ENCODE data around the gene FAM111A. TPM values are rescaled to one million over a fixed set of nuclear protein-coding genes. Genes with fewer than 3 reads are reported as not detected.

Gene FAM111A
- total RNA-seq, 1 experiment from 2014 or later: 30.9 TPM

GRCh38 chr11:59175091-59175501, 32.4 kb downstream of the FAM111A start:
- no peak for DNase-seq (ENCODE audit: extremely low read depth, low read depth)

- DNase-seq (ENCODE audit: extremely low read depth, low read depth): no peak
Observed at GRCh38 chr11:59176330-59176729, 33.7 kb downstream of the FAM111A start.

GRCh38 chr11:59178402-59178801, 35.7 kb downstream of the FAM111A start:
- DNase-seq (ENCODE audit: extremely low read depth, low read depth): no peak

DNA sequence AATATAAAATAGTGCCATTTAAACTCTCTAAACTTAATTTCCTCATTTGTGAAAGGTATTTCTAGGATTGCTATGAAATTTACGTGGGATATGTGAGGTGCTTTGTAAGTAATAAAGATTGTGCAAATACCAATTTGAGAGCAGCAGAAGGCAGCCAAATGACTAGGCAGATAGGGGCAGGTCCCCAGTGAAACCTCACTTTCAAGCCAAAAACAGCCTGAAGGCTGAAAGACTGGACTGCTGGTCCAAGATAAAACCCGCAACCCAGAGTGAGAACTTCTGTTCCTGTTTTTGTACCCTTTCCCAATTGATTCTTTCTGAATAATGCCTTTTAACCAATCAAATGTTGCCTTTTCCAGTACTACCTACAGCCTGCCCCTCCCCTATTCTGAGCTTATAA, 36.5 kb downstream of the FAM111A start:
- DNase-seq (ENCODE audit: extremely low read depth, low read depth): no peak

DNA sequence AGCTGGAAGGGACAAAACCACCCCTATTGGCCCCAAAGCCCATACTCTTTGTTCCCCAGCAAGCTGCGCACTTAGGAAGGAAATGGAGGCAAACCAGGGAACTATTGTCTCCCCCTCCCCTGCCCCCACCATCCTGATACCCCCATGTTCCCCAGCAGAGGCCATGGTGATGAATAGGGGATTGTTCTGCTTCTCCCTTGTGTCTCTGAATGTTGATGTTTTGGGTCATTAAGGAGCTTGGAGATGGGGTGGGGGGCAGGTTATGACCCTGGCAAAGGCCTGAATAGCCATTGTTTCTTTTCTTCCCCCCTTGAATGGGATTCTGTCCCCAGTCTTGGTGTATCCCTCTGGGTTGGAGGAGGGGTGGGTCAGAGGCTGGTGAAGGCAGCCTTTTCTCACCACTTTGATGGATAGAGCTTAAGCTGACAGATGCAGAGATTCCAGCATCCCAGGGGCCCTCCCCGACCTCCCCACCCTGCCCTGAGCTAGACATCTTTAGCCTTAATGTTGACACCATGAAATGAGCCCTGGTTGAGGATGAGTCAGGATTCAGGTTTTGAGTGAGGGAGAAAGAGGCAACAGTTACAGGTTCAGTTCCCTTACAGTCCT, 37.6 kb downstream of the FAM111A start:
- DNase-seq (ENCODE audit: extremely low read depth, low read depth): no peak

GRCh38 chr11:59180907-59181306, 38.3 kb downstream of the FAM111A start:
- no peak for DNase-seq (ENCODE audit: extremely low read depth, low read depth)

DNA sequence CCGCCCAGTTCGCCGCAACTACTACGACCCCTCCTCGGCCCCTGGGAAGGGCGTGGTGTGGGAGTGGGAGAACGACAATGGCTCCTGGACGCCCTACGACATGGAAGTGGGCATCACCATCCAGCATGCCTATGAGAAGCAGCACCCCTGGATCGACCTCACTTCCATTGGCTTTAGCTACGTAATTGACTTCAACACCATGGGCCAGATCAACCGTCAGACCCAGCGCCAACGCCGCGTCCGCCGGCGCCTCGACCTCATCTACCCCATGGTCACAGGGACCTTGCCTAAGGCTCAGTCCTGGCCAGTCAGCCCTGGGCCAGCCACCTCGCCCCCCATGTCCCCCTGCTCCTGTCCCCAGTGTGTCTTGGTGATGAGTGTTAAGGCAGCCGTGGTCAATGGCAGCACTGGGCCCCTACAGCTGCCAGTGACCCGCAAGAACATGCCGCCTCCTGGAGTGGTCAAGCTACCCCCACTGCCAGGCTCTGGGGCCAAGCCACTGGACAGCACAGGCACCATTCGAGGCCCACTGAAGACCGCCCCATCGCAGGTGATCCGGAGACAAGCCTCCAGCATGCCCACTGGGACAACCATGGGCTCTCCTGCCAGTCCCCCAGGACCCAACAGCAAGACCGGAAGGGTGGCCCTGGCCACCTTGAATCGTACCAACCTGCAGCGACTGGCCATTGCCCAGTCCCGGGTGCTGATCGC, 39.2 kb downstream of the FAM111A start:
- DNase-seq (ENCODE audit: extremely low read depth, low read depth): no peak

DNA sequence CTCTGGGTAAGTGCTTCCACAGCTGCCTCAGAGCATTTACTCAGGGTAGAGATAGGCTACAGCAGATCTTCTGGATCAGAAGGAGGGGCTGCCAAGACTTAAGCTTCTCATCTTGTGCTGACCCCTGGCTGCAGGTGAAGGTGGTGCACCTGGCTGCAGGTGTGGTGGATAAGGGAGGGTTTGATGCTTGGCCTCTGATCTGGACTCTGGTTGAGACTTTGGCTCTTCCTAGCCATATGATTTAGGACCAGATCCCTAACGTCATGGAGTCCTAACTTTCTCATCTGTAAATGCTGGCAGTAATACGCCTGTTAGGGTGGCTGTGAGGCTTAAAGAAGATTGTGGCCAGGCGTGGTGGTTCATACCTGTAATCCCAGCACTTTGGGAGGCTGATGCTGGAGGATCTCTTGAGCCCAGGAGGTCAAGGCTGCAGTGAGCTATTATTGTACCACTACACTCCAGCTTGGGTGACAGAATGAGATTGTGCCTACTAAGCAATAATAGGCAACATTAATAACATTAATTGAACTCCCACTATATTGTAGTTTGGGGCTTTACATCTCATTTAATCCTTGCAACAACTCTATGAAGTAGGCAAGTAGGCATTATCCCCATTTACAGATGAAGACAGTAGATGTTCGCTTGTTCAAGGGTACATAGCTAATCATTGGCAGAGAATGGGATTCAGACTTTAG, 39.9 kb downstream of the FAM111A start:
- DNase-seq (ENCODE audit: extremely low read depth, low read depth): no peak

- no peak for DNase-seq (ENCODE audit: extremely low read depth, low read depth)
Observed at GRCh38 chr11:59183771-59184170, 41.1 kb downstream of the FAM111A start.

- DNase-seq (ENCODE audit: extremely low read depth, low read depth): no peak
Observed at GRCh38 chr11:59184691-59185339, 42.2 kb downstream of the FAM111A start.

DNA sequence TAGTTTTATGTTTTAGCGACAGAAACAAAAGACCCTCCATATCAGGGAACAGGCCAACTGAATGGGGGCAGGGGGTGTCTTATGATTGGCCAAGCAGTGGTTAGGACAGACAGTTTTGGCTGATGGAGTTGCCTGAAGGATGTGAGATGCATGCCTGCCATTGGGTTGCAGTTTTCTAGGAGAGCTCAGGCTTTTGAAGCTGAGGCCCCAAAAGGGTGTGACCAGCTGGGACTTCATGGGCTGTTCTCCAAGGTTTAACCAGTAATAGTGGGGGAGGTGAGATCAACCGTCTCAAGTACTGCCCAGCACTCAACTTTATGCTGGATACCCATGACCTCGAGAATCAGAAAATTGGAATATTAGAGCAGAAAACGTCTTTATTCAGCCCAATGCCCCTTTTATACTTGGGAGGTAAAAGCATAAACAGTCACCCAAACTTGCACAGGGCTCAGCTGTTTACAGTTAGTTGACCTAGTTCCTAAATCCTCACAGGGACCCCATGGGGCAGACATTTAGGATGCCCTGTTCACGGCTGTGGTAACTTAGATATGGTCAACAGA, 42.8 kb downstream of the FAM111A start:
- DNase-seq (ENCODE audit: extremely low read depth, low read depth): no peak

- DNase-seq (ENCODE audit: extremely low read depth, low read depth): no peak
Observed at GRCh38 chr11:59186130-59186594, 43.5 kb downstream of the FAM111A start.

DNA sequence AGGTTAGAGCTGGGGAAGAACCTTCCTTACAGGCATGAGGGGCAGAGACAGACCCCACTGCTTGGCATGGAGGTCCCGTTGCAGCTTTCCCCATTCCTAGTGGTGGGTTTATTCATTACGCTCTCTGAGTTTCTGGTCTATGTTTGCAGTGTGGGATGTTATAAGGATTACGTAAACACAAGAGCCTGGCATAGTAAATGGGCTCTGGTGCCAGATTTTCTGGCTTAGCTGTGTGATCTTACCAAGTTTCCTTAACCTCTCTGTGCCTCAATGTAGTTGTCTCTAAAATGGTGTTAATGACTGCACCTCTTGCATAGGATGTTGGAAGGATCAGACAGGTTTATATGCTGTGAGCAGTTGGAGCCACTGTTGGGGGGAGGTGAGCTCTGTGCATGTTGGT, 44.4 kb downstream of the FAM111A start:
- no peak for DNase-seq (ENCODE audit: extremely low read depth, low read depth)

GRCh38 chr11:59187587-59187986, 44.9 kb downstream of the FAM111A start:
- no peak for DNase-seq (ENCODE audit: extremely low read depth, low read depth)

GRCh38 chr11:59188954-59189353, 46.3 kb downstream of the FAM111A start:
- no peak for DNase-seq (ENCODE audit: extremely low read depth, low read depth)

DNA sequence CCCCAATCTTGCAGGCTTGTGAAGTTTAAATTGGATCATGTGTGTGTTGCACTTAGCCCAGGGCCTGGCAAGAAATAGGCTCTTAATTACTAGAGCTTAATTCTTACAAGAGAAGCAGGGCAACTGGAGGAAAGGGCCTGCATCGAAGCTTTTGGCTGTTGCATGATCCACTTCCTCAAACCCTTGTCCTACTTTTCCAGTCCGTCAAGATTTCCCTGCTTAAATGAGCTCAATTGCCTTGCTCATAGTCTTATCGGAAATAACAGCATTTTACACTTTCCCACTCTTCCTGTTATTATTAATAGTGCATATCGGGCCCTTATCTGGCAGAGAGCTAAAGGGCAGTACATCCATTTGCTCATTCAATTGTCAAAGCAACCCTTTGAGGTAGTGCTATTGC, 47.3 kb downstream of the FAM111A start:
- DNase-seq (ENCODE audit: extremely low read depth, low read depth): no peak

DNA sequence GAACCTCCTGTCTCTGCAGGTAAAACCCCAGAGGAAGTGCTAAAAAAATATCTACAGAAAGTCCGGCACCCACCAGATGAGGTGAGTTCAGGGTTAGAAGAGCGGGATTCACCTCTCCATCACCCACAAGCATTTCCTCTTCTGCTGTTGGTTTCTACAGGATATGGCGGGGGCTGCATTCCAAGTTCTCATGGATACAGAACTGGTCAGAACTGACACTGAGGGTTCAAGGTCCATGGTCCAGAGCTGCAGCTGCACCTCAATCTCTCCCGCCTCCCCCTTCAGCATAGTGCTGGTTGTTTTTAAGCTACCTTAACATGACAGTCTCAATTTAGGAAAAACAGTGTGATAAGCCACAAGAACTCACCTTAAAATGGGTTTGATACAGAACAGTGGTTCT, 48.4 kb downstream of the FAM111A start:
- DNase-seq (ENCODE audit: extremely low read depth, low read depth): no peak

GRCh38 chr11:59191890-59192289, 49.2 kb downstream of the FAM111A start:
- DNase-seq (ENCODE audit: extremely low read depth, low read depth): no peak

GRCh38 chr11:59192446-59193020, 49.9 kb downstream of the FAM111A start:
- DNase-seq (ENCODE audit: extremely low read depth, low read depth): no peak

- no peak for DNase-seq (ENCODE audit: extremely low read depth, low read depth)
Observed at GRCh38 chr11:59193587-59194130, 51.0 kb downstream of the FAM111A start.

All from NCI-H460 (cell line).